Panc1 (cell line): ENCODE results near the gene TIMELESS. TPM values are rescaled to one million over a fixed set of nuclear protein-coding genes. Genes with fewer than 3 reads are reported as not detected.
"Not testable (repeated sequence)": the region's sequence is repeated elsewhere in the genome, so short reads cannot be mapped to it uniquely, and the experiment has no call there.

Source experiments
- ATAC-seq: fragments of 200-7000 bp; cut with Tn5 transposase; 2 replicates; pipeline ENCODE4 v1.9.1; 2020; ENCODE audit warnings: mild to moderate bottlenecking, moderate library complexity
- BruUV-seq: library from RNA; stranded (reverse); fragments of 400-500 nt; replicated peaks from 2 replicates; lab custom pipeline; 2021; lab: Mats Ljungman, UMichigan
- CTCF ChIA-PET: fragments of 300-600 bp; sonication (Branson Sonifier 250); formaldehyde crosslinking; loops from one replicate; lab custom pipeline; 2022; ENCODE audit warnings: antibody characterized with exemption; lab: Charles Lee
- POLR2A ChIA-PET: fragments of 300-600 bp; sonication (Branson Sonifier 250); formaldehyde crosslinking; loops from one replicate; lab custom pipeline; 2022; ENCODE audit warnings: antibody characterized with exemption; lab: Charles Lee
- DNase-seq: peaks from one replicate; pipeline ENCODE4 v3.0.0-alpha.2; 2010; ENCODE audit warnings: low read depth, low spot score
- H3K27ac ChIP-seq: 2 replicates; pipeline ENCODE4 v1.5.1; 2011; ENCODE audit warnings: mild to moderate bottlenecking, low read length, inconsistent platforms
- H3K27me3 ChIP-seq: fragments of 200-500 bp; sonication (Bioruptor generic); 2 replicates; pipeline ENCODE4 v1.6.0; 2014; ENCODE audit warnings: low read length, inconsistent platforms; ENCODE audit not compliant: control insufficient read depth, insufficient read depth
- H3K36me3 ChIP-seq: fragments of 200-500 bp; sonication (Bioruptor generic); 2 replicates; pipeline ENCODE4 v1.5.1; 2014; ENCODE audit warnings: inconsistent platforms, mild to moderate bottlenecking, low read length, moderate library complexity; ENCODE audit not compliant: control insufficient read depth, insufficient read depth
- H3K4me1 ChIP-seq: 2 replicates; pipeline ENCODE4 v1.5.1; 2011; ENCODE audit warnings: inconsistent platforms, mild to moderate bottlenecking, low read length, moderate library complexity; ENCODE audit not compliant: control insufficient read depth, insufficient read depth
- H3K4me3 ChIP-seq, 2 experiments: 2 replicates each; pipeline ENCODE4 v1.5.1; 2011 to 2012; ENCODE audit warnings: low read depth in 2 of 2, low read length in 2 of 2, mild to moderate bottlenecking in 2 of 2, inconsistent platforms in 1 of 2, moderate library complexity in 1 of 2
- H3K9me3 ChIP-seq: fragments of 200-500 bp; sonication (Bioruptor generic); 2 replicates; pipeline ENCODE4 v1.5.1; 2014; ENCODE audit warnings: low read depth, mild to moderate bottlenecking, inconsistent platforms, low read length, moderate library complexity; ENCODE audit not compliant: control insufficient read depth, insufficient read depth
- POLR2AphosphoS5 ChIP-seq: IDR thresholded peaks from 2 replicates; pipeline ENCODE4 v1.6.1; 2012; ENCODE audit warnings: mild to moderate bottlenecking, low read depth, low read length, moderate library complexity
- SIN3A ChIP-seq: IDR thresholded peaks from 2 replicates; pipeline ENCODE4 v1.6.1; 2012; ENCODE audit warnings: low read depth, mild to moderate bottlenecking, low read length, moderate library complexity, borderline replicate concordance; ENCODE audit not compliant: insufficient read depth
- TCF7L2 ChIP-seq: IDR thresholded peaks from 2 replicates; pipeline ENCODE4 v1.6.1; 2011; ENCODE audit warnings: mild to moderate bottlenecking, low read depth, low read length, inconsistent platforms
- in situ Hi-C: cut with HindIII; loops from 2 replicates; pipeline ENCODE4 v1.10.0; 2016; ENCODE audit warnings: low sequenced_read_pairs, low pct_unique_long_range_greater_than_20kb
- intact Hi-C: fragments of 100-400 bp; cut with micrococcal nuclease; formaldehyde crosslinking; loops from one replicate; pipeline ENCODE4 v1.10.0; 2022; ENCODE audit not compliant: unreplicated experiment
- total RNA-seq: library from RNA; stranded (reverse); gene quantifications from one replicate; pipeline ENCODE4 v1.2.1, GENCODE V29; 2021; ENCODE audit not compliant: unreplicated experiment
- TF ChIP-seq, protein P1 (sequence below): fragments of 450-650 bp; IDR thresholded peaks from 2 replicates; pipeline ENCODE4 v1.5.1; 2017; ENCODE audit warnings: mild to moderate bottlenecking
- TF ChIP-seq, protein P2 (sequence below), 2 experiments: IDR thresholded peaks; 2 replicates each; pipeline ENCODE4 v1.6.1; 2011 to 2012; ENCODE audit warnings: low read depth in 2 of 2, control low read depth in 1 of 2, low read length in 1 of 2, mild to moderate bottlenecking in 1 of 2, moderate library complexity in 1 of 2; ENCODE audit not compliant: insufficient read depth in 1 of 2

The TIMELESS gene
- total RNA-seq, 1 experiment from 2014 or later: 46.2 TPM

DNA sequence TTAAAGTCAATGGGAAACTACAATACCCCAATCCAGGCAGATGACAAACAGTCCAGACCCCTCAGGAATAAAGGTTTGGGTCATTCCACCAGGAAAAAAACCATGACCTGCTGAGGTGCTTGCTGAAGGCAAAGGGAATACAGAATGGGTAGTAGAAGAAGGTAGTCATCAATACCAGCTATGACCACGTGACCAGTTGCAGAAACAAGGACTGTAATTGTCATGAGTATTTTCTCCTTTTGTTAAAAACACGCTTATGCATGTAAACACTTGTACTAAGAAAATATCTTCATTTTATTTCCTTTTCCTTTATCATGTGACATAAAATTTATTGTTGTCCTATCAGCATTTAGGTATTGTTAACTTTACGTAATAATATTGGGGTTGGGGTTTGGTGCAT is 45.0 kb downstream of the TIMELESS start:
- H3K4me3 ChIP-seq, CTCF ChIA-PET, DNase-seq, H3K9me3 ChIP-seq, H3K4me1 ChIP-seq, H3K27ac ChIP-seq, in situ Hi-C loops, BruUV-seq, intact Hi-C loops, H3K27me3 ChIP-seq, H3K36me3 ChIP-seq, ATAC-seq, POLR2A ChIA-PET: not testable (repeated sequence)

DNA sequence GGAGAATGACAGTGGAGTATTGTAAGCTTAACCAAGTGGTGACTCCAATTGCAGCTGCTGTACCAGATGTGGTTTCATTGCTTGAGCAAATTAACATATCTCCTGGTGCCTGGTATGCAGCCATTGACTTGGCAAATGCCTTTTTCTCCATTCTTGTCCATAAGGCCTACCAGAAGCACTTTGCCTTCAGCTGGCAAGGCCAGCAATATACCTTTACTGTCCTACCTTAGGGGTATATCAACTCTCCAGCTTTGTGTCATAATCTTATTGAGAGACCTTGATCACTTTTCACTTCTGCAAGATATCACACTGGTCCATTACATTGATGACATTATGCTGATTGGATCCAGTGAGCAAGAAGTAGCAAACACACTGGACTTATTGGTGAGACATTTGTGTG is 47.6 kb downstream of the TIMELESS start:
- BruUV-seq, DNase-seq, H3K27me3 ChIP-seq, ATAC-seq, H3K4me1 ChIP-seq, H3K4me3 ChIP-seq, POLR2A ChIA-PET, H3K27ac ChIP-seq, H3K9me3 ChIP-seq, H3K36me3 ChIP-seq, in situ Hi-C loops, CTCF ChIA-PET, intact Hi-C loops: not testable (repeated sequence)

DNA sequence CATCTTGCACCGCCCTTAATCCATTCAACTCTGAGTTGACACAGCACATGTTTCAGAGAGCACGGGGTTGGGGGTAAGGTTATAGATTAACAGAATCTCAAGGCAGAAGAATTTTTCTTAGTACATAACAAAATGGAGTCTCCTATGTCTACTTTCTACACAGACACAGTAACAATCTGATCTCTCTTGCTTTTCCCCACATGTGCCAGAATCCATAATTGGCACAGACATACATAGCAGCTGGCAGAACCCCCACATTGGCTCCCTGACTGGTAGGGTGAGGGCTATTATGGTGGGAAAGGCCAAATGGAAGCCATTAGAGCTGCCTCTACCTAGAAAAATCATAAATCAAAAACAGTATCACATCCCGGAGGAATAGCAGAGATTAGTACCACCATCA is 48.1 kb downstream of the TIMELESS start:
- in situ Hi-C loops, H3K4me3 ChIP-seq, POLR2A ChIA-PET, H3K4me1 ChIP-seq, DNase-seq, CTCF ChIA-PET, BruUV-seq, intact Hi-C loops, H3K36me3 ChIP-seq, ATAC-seq, H3K27me3 ChIP-seq, H3K27ac ChIP-seq, H3K9me3 ChIP-seq: not testable (repeated sequence)

DNA sequence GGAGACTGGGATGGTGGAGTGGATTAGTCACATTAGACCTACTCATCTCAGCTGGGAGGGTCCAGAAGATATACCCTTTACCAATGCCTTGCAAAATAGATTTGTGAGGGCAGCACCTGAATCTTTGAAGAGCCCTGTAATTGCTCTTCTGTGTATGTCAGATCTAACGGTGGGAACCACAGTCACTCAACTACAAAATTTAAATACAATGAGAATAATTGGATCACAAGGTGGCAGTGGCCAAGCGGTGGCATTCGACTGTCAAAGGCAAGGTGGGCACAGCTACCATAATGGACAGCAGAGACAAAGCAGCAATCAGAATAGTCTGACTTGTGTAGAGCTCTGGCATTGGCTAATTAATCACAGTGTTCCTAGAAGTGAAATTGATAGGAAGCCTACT is 49.8 kb downstream of the TIMELESS start:
- intact Hi-C loops, POLR2A ChIA-PET: not testable (repeated sequence)

DNA sequence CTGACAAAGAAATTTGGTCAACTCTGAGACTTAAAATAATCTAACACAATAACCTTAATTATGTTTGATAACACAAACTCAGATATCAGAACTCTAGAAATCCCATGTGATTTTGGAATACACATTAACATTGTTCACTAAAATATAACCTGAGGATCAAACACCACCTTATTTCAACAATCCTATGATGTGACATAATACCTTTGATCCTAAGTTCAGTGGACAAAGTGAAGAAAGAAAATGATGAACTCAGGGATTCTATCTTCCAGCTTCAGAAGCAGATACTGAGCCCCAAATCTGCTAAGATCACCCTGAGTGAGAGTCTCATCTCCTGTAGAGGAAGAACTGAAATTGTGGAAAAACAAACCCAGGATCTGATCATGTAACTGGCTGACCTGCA is 50.9 kb downstream of the TIMELESS start:
- Histone ChIP-seq H3K4me3 (no peak overlapping the region), H3K27ac (no peak overlapping the region), H3K4me1 (no peaks in the 10 kb centered on the region), H3K27me3 (no peaks in the 10 kb centered on the region), H3K9me3 (peaks cover 2% of the 10 kb centered on the region; the same call in 1 of the 2 replicates), H3K36me3 (no peaks in the 10 kb centered on the region)
- in situ Hi-C loops: no loop called here
- DNase-seq (no peak), ATAC-seq (no peak)
- BruUV-seq: no TSS peak
- POLR2A ChIA-PET: no interaction called here
- intact Hi-C loops: no loop called here
- CTCF ChIA-PET: no interaction called here
- TF ChIP-seq TCF7L2 (no peak), POLR2AphosphoS5 (no peak), SIN3A (no peak)
- TF ChIP-seq, protein P1, sequence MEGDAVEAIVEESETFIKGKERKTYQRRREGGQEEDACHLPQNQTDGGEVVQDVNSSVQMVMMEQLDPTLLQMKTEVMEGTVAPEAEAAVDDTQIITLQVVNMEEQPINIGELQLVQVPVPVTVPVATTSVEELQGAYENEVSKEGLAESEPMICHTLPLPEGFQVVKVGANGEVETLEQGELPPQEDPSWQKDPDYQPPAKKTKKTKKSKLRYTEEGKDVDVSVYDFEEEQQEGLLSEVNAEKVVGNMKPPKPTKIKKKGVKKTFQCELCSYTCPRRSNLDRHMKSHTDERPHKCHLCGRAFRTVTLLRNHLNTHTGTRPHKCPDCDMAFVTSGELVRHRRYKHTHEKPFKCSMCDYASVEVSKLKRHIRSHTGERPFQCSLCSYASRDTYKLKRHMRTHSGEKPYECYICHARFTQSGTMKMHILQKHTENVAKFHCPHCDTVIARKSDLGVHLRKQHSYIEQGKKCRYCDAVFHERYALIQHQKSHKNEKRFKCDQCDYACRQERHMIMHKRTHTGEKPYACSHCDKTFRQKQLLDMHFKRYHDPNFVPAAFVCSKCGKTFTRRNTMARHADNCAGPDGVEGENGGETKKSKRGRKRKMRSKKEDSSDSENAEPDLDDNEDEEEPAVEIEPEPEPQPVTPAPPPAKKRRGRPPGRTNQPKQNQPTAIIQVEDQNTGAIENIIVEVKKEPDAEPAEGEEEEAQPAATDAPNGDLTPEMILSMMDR: no peak
- TF ChIP-seq, protein P2, sequence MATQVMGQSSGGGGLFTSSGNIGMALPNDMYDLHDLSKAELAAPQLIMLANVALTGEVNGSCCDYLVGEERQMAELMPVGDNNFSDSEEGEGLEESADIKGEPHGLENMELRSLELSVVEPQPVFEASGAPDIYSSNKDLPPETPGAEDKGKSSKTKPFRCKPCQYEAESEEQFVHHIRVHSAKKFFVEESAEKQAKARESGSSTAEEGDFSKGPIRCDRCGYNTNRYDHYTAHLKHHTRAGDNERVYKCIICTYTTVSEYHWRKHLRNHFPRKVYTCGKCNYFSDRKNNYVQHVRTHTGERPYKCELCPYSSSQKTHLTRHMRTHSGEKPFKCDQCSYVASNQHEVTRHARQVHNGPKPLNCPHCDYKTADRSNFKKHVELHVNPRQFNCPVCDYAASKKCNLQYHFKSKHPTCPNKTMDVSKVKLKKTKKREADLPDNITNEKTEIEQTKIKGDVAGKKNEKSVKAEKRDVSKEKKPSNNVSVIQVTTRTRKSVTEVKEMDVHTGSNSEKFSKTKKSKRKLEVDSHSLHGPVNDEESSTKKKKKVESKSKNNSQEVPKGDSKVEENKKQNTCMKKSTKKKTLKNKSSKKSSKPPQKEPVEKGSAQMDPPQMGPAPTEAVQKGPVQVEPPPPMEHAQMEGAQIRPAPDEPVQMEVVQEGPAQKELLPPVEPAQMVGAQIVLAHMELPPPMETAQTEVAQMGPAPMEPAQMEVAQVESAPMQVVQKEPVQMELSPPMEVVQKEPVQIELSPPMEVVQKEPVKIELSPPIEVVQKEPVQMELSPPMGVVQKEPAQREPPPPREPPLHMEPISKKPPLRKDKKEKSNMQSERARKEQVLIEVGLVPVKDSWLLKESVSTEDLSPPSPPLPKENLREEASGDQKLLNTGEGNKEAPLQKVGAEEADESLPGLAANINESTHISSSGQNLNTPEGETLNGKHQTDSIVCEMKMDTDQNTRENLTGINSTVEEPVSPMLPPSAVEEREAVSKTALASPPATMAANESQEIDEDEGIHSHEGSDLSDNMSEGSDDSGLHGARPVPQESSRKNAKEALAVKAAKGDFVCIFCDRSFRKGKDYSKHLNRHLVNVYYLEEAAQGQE (IDR thresholded peaks at IDR 0.05; ENCODE audit: insufficient read depth in 1 of 2, low read depth in 2 of 2, low read length in 1 of 2): no peak

More for the DNA sequence above, 49.8 kb downstream of the TIMELESS start:
- BruUV-seq, in situ Hi-C loops, H3K4me3 ChIP-seq, H3K4me1 ChIP-seq, H3K9me3 ChIP-seq, CTCF ChIA-PET, H3K36me3 ChIP-seq, DNase-seq, ATAC-seq, H3K27me3 ChIP-seq, H3K27ac ChIP-seq: not testable (repeated sequence)
